ENCODE data around the gene TXK.

- TF ChIP-seq CTCF (IDR thresholded peaks at IDR 0.05 in 2 of 3, conservative IDR thresholded peaks at IDR 0.05 in 1 of 3; ENCODE audit: borderline replicate concordance in 1 of 3, insufficient read depth in 1 of 3, low read depth in 2 of 3, low read length in 2 of 3) (no peak), CEBPB (IDR thresholded peaks at IDR 0.05; ENCODE audit: low read depth) (no peak), JUND (IDR thresholded peaks at IDR 0.05) (no peak), POLR2AphosphoS5 (IDR thresholded peaks at IDR 0.05; ENCODE audit: low read depth, low read length) (no peak), POLR2A (IDR thresholded peaks at IDR 0.05; ENCODE audit: borderline replicate concordance, extremely low read depth, insufficient read depth, insufficient read length) (no peak)
Observed at GRCh38 chr4:48147621-48148020, 13.6 kb upstream of the TXK start.

Measured in HCT116 (cell line).